Esophagus (tissue), 2 donors: ENCODE data around the gene CCSER1. TPM values are rescaled to one million over a fixed set of nuclear protein-coding genes. Genes with fewer than 3 reads are reported as not detected.
"Not testable (repeated sequence)": the region's sequence is repeated elsewhere in the genome, so short reads cannot be mapped to it uniquely, and the experiment has no call there.

Experiments used
- H3K27ac ChIP-seq, 2 donors: one replicate each; pipeline ENCODE4 v1.5.1; 2013; ENCODE audit warnings: low read depth in 2 of 2, mild to moderate bottlenecking in 2 of 2, inconsistent platforms in 1 of 2, low read length in 1 of 2, moderate library complexity in 1 of 2
- H3K27me3 ChIP-seq, 2 donors: one replicate each; pipeline ENCODE4 v1.6.1; 2013; ENCODE audit warnings: low read length in 2 of 2, control low read depth in 1 of 2, mild to moderate bottlenecking in 1 of 2; ENCODE audit not compliant: insufficient read depth in 2 of 2, control insufficient read depth in 1 of 2
- H3K36me3 ChIP-seq, 2 donors: one replicate each; pipeline ENCODE4 v1.6.1; 2013; ENCODE audit warnings: low read length in 1 of 2; ENCODE audit not compliant: control insufficient read depth in 2 of 2, insufficient read depth in 2 of 2
- H3K4me1 ChIP-seq, 2 donors: one replicate each; pipeline ENCODE4 v1.6.1; 2013; ENCODE audit warnings: low read length in 1 of 2; ENCODE audit not compliant: control insufficient read depth in 2 of 2, insufficient read depth in 2 of 2
- H3K4me3 ChIP-seq, 2 donors: one replicate each; pipeline ENCODE4 v1.5.1; 2013; ENCODE audit warnings: low read length in 2 of 2, mild to moderate bottlenecking in 2 of 2, low read depth in 1 of 2, moderate library complexity in 1 of 2
- H3K9me3 ChIP-seq, 2 donors: one replicate each; pipeline ENCODE4 v1.6.1; 2013; ENCODE audit warnings: mild to moderate bottlenecking in 2 of 2, low read depth in 1 of 2, low read length in 1 of 2, moderate library complexity in 1 of 2; ENCODE audit not compliant: control insufficient read depth in 2 of 2, insufficient read depth in 1 of 2
- WGBS, 2 donors: extraction: QIAGEN DNeasy Blood & Tissue Kit; methylation state at CpG; one replicate each; pipeline ENCODE4 v1.1.7; 2013; 5-methylcytosine and 5-hydroxymethylcytosine counted together
- polyA plus RNA-seq, 2 donors: library from polyadenylated mRNA; stranded (reverse); fragments of 200-250 nt; gene quantifications; one replicate each; pipeline ENCODE4 v1.2.3, GENCODE V29; 2013
- donor health status: healthy with polysubstance abuse.
- donor health status: Bipolar disorder and iron deficiency.

CCSER1 gene
- polyA plus RNA-seq, 2 donors = 0.35 to 0.87 TPM

- WGBS, 2 donors = 54 to 70% methylated on average over 2 of the region's 2 CpGs
- no peak overlapping the region for H3K4me3 ChIP-seq
- H3K9me3 ChIP-seq = no peaks in the 10 kb centered on the region
Observed at GRCh38 chr4:91288702-91289311, 1161.6 kb downstream of the CCSER1 start.

DNA sequence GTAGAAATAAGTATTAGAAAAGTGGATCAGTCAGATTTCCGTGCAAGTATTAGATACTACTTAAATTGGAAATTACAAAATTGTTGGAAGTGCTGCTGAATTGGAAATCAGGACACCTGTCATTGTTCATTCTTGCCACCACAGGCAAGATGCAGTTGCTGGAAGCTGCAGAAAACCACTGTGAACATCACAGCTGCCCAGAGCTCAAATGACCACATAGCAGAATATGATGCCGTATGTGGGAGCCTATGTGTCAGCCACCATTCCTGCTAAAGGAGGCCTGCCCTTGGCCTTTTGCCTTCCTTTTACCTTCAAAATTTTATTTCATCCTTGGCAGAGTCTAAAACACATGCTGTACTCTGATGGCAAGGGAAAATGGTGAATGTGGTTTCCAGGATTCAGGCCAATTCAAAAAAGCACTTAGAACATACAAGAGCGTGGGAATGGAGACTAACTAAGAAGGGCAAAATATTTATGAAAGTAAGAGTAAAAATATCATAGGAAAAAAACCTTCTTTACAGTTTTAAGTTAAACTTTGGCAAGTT is 1171.0 kb downstream of the CCSER1 start:
- Histone ChIP-seq H3K27ac (no peak overlapping the region), H3K36me3 (no peaks in the 10 kb centered on the region), H3K4me1 (no peaks in the 10 kb centered on the region), H3K9me3 (no peaks in the 10 kb centered on the region), H3K27me3 (no peaks in the 10 kb centered on the region), H3K4me3 (no peak overlapping the region)
- 89 to 93% methylated on average over 3 of the region's 3 CpGs for WGBS, 2 donors

More at GRCh38 chr4:91288702-91289311, 1161.6 kb downstream of the CCSER1 start:
- no peak overlapping the region for H3K27ac ChIP-seq
- no peaks in the 10 kb centered on the region for H3K27me3 ChIP-seq
- H3K4me1 ChIP-seq = no peaks in the 10 kb centered on the region
- H3K36me3 ChIP-seq = no peaks in the 10 kb centered on the region

DNA sequence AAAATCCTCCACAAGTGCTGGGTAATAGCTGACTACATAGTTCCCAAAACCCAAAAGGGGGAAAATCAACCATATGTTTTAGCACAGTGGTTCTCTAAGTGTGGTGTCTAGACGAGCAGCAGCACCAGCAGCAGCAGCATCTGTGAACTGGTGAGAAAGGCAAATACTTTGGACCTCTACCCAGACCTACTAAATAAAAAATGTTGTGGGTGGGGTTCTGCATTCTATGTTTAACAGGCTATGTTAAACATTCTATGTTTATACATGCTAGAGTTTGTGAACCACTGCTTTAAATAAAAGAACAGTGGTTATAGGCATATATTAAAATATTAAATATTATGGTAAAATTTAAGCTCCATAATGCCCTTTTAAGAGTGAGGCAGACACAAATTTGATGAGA is 1171.6 kb downstream of the CCSER1 start:
- H3K9me3 ChIP-seq = no peaks in the 10 kb centered on the region
- H3K4me3 ChIP-seq = no peak overlapping the region
- no peaks in the 10 kb centered on the region for H3K4me1 ChIP-seq
- H3K27ac ChIP-seq = no peak overlapping the region
- H3K36me3 ChIP-seq = no peaks in the 10 kb centered on the region
- 54 to 68% methylated on average over 1 of the region's 1 CpG for WGBS, 2 donors
- H3K27me3 ChIP-seq = no peaks in the 10 kb centered on the region

GRCh38 chr4:91302120-91302519 is 1174.9 kb downstream of the CCSER1 start:
- no peaks in the 10 kb centered on the region for H3K9me3 ChIP-seq
- 63 to 67% methylated on average over 2 of the region's 2 CpGs for WGBS, 2 donors
- H3K4me3 ChIP-seq = no peak overlapping the region
- no peaks in the 10 kb centered on the region for H3K27me3 ChIP-seq
- no peaks in the 10 kb centered on the region for H3K4me1 ChIP-seq
- no peaks in the 10 kb centered on the region for H3K36me3 ChIP-seq
- H3K27ac ChIP-seq = no peak overlapping the region

DNA sequence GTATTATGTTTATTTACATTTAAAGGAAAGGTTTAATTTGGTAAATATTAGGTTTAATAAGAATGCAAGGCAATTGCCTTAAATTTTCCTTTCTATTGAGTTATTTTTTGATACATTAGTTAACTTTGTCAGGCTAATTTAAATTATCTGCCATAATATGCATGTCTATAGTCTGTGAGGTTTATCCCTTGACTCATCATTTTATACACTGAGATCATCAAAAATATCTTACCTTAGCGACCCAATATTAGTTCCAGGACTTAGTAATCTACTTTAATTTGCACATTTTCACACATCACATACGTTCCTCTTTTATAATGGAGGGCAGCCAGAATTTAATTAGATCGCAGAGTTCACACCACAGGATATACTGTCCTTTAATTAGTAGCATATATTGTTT is 1177.1 kb downstream of the CCSER1 start:
- Histone ChIP-seq H3K27ac (no peak overlapping the region), H3K9me3 (no peaks in the 10 kb centered on the region), H3K36me3 (no peaks in the 10 kb centered on the region), H3K4me1 (no peaks in the 10 kb centered on the region), H3K4me3 (no peak overlapping the region), H3K27me3 (no peaks in the 10 kb centered on the region)
- 75 to 80% methylated on average over 3 of the region's 3 CpGs for WGBS, 2 donors

GRCh38 chr4:91317434-91317833 is 1190.2 kb downstream of the CCSER1 start:
- H3K9me3 ChIP-seq = no peaks in the 10 kb centered on the region
- H3K27me3 ChIP-seq = no peaks in the 10 kb centered on the region
- H3K36me3 ChIP-seq = no peaks in the 10 kb centered on the region
- H3K4me3 ChIP-seq = no peak overlapping the region
- H3K27ac ChIP-seq = no peak overlapping the region
- 85 to 87% methylated on average over 4 of the region's 4 CpGs for WGBS, 2 donors
- no peaks in the 10 kb centered on the region for H3K4me1 ChIP-seq

- no peak overlapping the region for H3K27ac ChIP-seq
- H3K9me3 ChIP-seq = no peaks in the 10 kb centered on the region
- no peak overlapping the region for H3K4me3 ChIP-seq
- WGBS, 2 donors = 73 to 92% methylated on average over 4 of the region's 4 CpGs
- no peaks in the 10 kb centered on the region for H3K27me3 ChIP-seq
- no peaks in the 10 kb centered on the region for H3K4me1 ChIP-seq
- no peaks in the 10 kb centered on the region for H3K36me3 ChIP-seq
Observed at GRCh38 chr4:91319556-91320268, 1192.5 kb downstream of the CCSER1 start.

DNA sequence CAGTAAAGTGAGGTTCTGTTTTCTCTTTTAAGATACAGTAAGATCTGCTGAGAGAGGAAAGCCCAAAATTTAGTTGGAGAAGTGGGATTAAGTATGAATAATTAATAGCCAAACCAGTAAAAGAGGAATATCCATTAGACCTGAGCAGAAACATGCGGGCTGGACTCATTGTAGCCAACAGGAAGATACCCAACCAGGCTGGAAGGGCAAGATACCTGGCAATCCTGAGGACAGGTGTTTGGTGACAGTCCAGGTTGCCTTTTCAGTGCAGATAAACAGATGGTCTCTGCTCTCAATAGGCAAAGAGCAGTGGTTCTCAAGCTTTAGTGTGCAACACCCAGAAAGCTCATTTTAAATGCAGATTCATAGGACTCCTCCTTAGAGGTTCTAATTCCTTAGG is 1195.8 kb downstream of the CCSER1 start:
- Histone ChIP-seq H3K27me3 (no peaks in the 10 kb centered on the region), H3K27ac (no peak overlapping the region), H3K9me3 (peaks cover 3 to 7% of the 10 kb centered on the region in 2 donors), H3K4me1 (no peaks in the 10 kb centered on the region), H3K4me3 (no peak overlapping the region), H3K36me3 (no peaks in the 10 kb centered on the region)
- 84 to 88% methylated on average over 1 of the region's 1 CpG for WGBS, 2 donors

- H3K9me3 ChIP-seq = peaks cover 3 to 7% of the 10 kb centered on the region in 2 donors
- no peak overlapping the region for H3K4me3 ChIP-seq
- 0% methylated on average over 1 of the region's 1 CpG for WGBS, 2 donors
- H3K27ac ChIP-seq = no peak overlapping the region
- no peaks in the 10 kb centered on the region for H3K4me1 ChIP-seq
- no peaks in the 10 kb centered on the region for H3K36me3 ChIP-seq
- H3K27me3 ChIP-seq = no peaks in the 10 kb centered on the region
Observed at GRCh38 chr4:91325495-91325894, 1198.3 kb downstream of the CCSER1 start.

DNA sequence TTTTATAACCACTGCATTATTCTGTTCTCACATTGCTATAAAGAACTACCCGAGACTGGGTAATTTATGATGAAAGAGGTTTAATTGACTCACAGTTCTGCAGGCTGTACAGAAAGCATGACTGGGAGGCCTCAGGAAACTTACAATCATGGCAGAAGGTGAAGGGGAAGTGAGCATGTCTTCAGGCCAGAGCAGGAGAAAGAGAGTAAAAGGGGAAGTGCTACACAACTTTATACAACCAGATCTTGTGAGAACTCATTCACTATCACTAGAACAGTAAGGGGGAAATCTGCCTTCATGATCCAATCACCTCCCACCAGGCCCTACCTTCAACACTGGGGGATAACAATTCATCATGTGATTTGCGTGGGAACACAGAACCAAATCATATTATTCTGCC is 1199.0 kb downstream of the CCSER1 start:
- H3K27me3 ChIP-seq, H3K36me3 ChIP-seq, H3K27ac ChIP-seq, H3K4me1 ChIP-seq, H3K4me3 ChIP-seq, H3K9me3 ChIP-seq: not testable (repeated sequence)
- WGBS, 2 donors = 82 to 86% methylated on average over 2 of the region's 2 CpGs
